HEK293T (cell line): ENCODE data around the gene S100A12.

Experiments used
- ARNT ChIP-seq: fragments of 450-650 bp; IDR thresholded peaks from 2 replicates; pipeline ENCODE4 v1.6.1; 2017; ENCODE audit warnings: mild to moderate bottlenecking
- BHLHE40 ChIP-seq: fragments of 450-650 bp; IDR thresholded peaks from 2 replicates; pipeline ENCODE4 v1.6.1; 2016; ENCODE audit warnings: mild to moderate bottlenecking, moderate library complexity, borderline replicate concordance
- ELF4 ChIP-seq: fragments of 450-650 bp; IDR thresholded peaks from 2 replicates; pipeline ENCODE4 v1.6.1; 2017; ENCODE audit warnings: antibody characterized with exemption
- FOXK2 ChIP-seq: fragments of 450-650 bp; IDR thresholded peaks from 2 replicates; pipeline ENCODE4 v1.6.1; 2016; ENCODE audit warnings: mild to moderate bottlenecking
- FOXM1 ChIP-seq: fragments of 450-650 bp; IDR thresholded peaks from 2 replicates; pipeline ENCODE4 v1.6.1; 2017; ENCODE audit warnings: mild to moderate bottlenecking, borderline replicate concordance
- HDGF ChIP-seq: fragments of 450-650 bp; IDR thresholded peaks from 2 replicates; pipeline ENCODE4 v1.6.1; 2017; ENCODE audit warnings: antibody characterized with exemption, borderline replicate concordance
- NFRKB ChIP-seq: fragments of 450-650 bp; IDR thresholded peaks from 2 replicates; pipeline ENCODE4 v1.6.1; 2016; ENCODE audit warnings: mild to moderate bottlenecking, moderate library complexity
- SP1 ChIP-seq: fragments of 450-650 bp; IDR thresholded peaks from 2 replicates; pipeline ENCODE4 v1.6.1; 2017
- TARDBP ChIP-seq: fragments of 450-650 bp; IDR thresholded peaks from 2 replicates; pipeline ENCODE4 v1.6.1; 2016

DNA sequence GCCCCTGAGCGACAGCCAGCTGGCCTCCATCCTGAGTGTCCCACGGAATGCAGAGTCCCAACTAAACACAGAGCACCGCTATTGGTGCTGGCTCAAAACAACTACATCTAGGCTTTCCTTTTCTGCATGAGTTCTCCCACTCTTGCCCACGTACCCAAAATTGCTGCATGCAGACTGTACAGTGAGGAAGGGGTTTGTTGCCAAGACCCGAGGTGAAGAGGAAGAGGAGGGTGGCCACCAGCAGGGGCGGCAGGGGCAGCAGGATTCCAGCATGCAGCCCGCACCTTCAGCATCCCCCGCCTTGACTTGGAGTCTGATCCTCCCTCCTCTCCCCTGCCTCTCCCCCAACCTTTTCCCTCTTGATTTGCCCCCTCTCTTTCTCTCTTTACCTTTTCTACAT, 9.7 kb downstream of the S100A12 start:
- TF ChIP-seq ARNT (no peak), BHLHE40 (no peak), SP1 (no peak), NFRKB (no peak), HDGF (no peak), ELF4 (no peak), FOXM1 (no peak), FOXK2 (no peak), TARDBP (no peak)
